NAMALWA (cell line): Measurements from ENCODE around the gene DBNDD1.

ENCODE experiments used
- DNase-seq: peaks from one replicate; pipeline ENCODE4 v3.0.0-alpha.2; 2015; ENCODE audit warnings: low spot score

Gene DBNDD1

GRCh38 chr16:90035902-90036301 is 16.6 kb upstream of the DBNDD1 start:
- no peak for DNase-seq

GRCh38 chr16:90034504-90034903 is 15.2 kb upstream of the DBNDD1 start:
- DNase-seq, result no peak

GRCh38 chr16:90033387-90033786 is 14.1 kb upstream of the DBNDD1 start:
- DNase-seq, result no peak

- DNase-seq, result peak; percentile 47
These were observed 13.5 kb upstream of the DBNDD1 start for GRCh38 chr16:90032674-90033331.

- peak; percentile 51 for DNase-seq
These were observed 12.8 kb upstream of the DBNDD1 start for GRCh38 chr16:90031931-90032673.

GRCh38 chr16:90031186-90031930 is 12.1 kb upstream of the DBNDD1 start:
- peak; percentile 49 for DNase-seq

- DNase-seq, result no peak
These were observed 9.7 kb upstream of the DBNDD1 start for GRCh38 chr16:90028985-90029384.

- DNase-seq, result no peak
These were observed 8.4 kb upstream of the DBNDD1 start for GRCh38 chr16:90027611-90028010.

- DNase-seq, result peak; percentile 42
These were observed 6.9 kb upstream of the DBNDD1 start for GRCh38 chr16:90026135-90026534.

GRCh38 chr16:90023078-90023447 is 3.8 kb upstream of the DBNDD1 start:
- DNase-seq, result no peak

- DNase-seq, result peak; percentile 73
These were observed 3.2 kb upstream of the DBNDD1 start for GRCh38 chr16:90022209-90023077.

GRCh38 chr16:90020838-90021382 is 1.7 kb upstream of the DBNDD1 start:
- DNase-seq, result no peak

GRCh38 chr16:90020260-90020837 is 1.1 kb upstream of the DBNDD1 start:
- DNase-seq, result no peak

- DNase-seq, result peak; percentile 47
These were observed 445 bp upstream of the DBNDD1 start for GRCh38 chr16:90019543-90020259.

- no peak for DNase-seq
These were observed 982 bp downstream of the DBNDD1 start for GRCh38 chr16:90018297-90018651.

GRCh38 chr16:90016339-90016950 is 2.8 kb downstream of the DBNDD1 start:
- no peak for DNase-seq

- DNase-seq, result no peak
These were observed 3.5 kb downstream of the DBNDD1 start for GRCh38 chr16:90015586-90016338.

- DNase-seq, result peak; percentile 63
These were observed 6.1 kb downstream of the DBNDD1 start for GRCh38 chr16:90012991-90013745.
